K562 (cell line): ENCODE data around the gene ANKS4B. TPM values are rescaled to one million over a fixed set of nuclear protein-coding genes. Genes with fewer than 3 reads are reported as not detected.
A peak's percentile ranks its signal among the peaks of the same experiment; 100 is the strongest.

Experiments
- ARNT ChIP-seq, 2 experiments: fragments of 450-650 bp; IDR thresholded peaks; 2 replicates each; pipeline ENCODE4 v1.6.1; 2016; ENCODE audit warnings: mild to moderate bottlenecking in 1 of 2
- EP300 ChIP-seq: IDR thresholded peaks from 2 replicates; pipeline ENCODE4 v1.6.1; 2012; ENCODE audit warnings: low read length, improper control_type of control experiment
- FOXK1 ChIP-seq: sonication (generic); formaldehyde crosslinking; IDR thresholded peaks from 2 replicates; pipeline ENCODE4 v1.8.0; 2022; ENCODE audit warnings: missing genetic modification reagents, mild to moderate bottlenecking, borderline replicate concordance
- JUN ChIP-seq, 2 experiments: sonication (generic) in 1 of 2; formaldehyde crosslinking in 1 of 2; IDR thresholded peaks; 2 replicates each; pipeline versions ENCODE4 v1.6.1 to v1.8.0; 2012 to 2022; ENCODE audit warnings: borderline replicate concordance in 2 of 2, mild to moderate bottlenecking in 2 of 2, improper control_type of control experiment in 1 of 2, low read depth in 1 of 2, low read length in 1 of 2, missing genetic modification reagents in 1 of 2
- MXI1 ChIP-seq: IDR thresholded peaks from 2 replicates; pipeline ENCODE4 v1.6.1; 2011; ENCODE audit warnings: low read depth, mild to moderate bottlenecking, improper control_type of control experiment, low read length
- PCBP2 ChIP-seq: fragments of 200-400 bp; formaldehyde crosslinking; IDR thresholded peaks from 2 replicates; pipeline ENCODE4 v1.6.1; 2018; ENCODE audit warnings: low read length, low read depth, mild to moderate bottlenecking, moderate library complexity; ENCODE audit not compliant: poor library complexity, severe bottlenecking
- SMARCA4 ChIP-seq: fragments of 450-650 bp; IDR thresholded peaks from 2 replicates; pipeline ENCODE4 v1.6.1; 2016
- ZC3H8 ChIP-seq: fragments of 450-650 bp; IDR thresholded peaks from 2 replicates; pipeline ENCODE4 v1.6.1; 2017
- ZNF561 ChIP-seq: fragments of 450-650 bp; formaldehyde crosslinking; conservative IDR thresholded peaks from 2 replicates; pipeline ENCODE4 v1.4.0; 2020; ENCODE audit warnings: mild to moderate bottlenecking, moderate library complexity
- polyA plus RNA-seq, 8 experiments: library from polyadenylated mRNA; depleted of rRNA in 4 of 8; stranded (reverse) in 5 of 8; unstranded in 3 of 8; fragments of >200 nt; fragmentation: Nextera tagmentation in 2 of 8; fragmentation: Illumina TruSeq in 1 of 8; extraction: Ambion mirVana in 2 of 8; extraction: Trizol in 1 of 8; gene quantifications; 2 replicates each; pipeline versions ENCODE4 v1.2.1 to v1.2.3, GENCODE V29; 2011 to 2014; ENCODE audit warnings: inconsistent platforms in 1 of 8, missing spikeins in 1 of 8
- total RNA-seq, 7 experiments: library from RNA; depleted of rRNA in 6 of 7; stranded (reverse); fragments of >200 nt in 6 of 7; fragmentation: Illumina TruSeq in 2 of 7; extraction: Trizol in 2 of 7; gene quantifications; 2 replicates each; pipeline versions ENCODE4 v1.2.1 to v1.2.3, GENCODE V29; 2011 to 2021; ENCODE audit warnings: low replicate concordance in 1 of 7
- TF ChIP-seq, protein P1 (sequence below): IDR thresholded peaks from 2 replicates; pipeline ENCODE4 v1.6.1; 2016; ENCODE audit warnings: missing genetic modification characterization, missing compliant biosample characterization
- TF ChIP-seq, protein P2 (sequence below): sonication (generic); formaldehyde crosslinking; IDR thresholded peaks from 2 replicates; pipeline ENCODE4 v1.9.0; 2022; ENCODE audit warnings: mild to moderate bottlenecking, missing genetic modification reagents
- TF ChIP-seq, protein P3 (sequence below), 3 experiments: fragments of 200-800 bp in 1 of 3; fragments of 250-450 bp in 1 of 3; fragments of 450-650 bp in 1 of 3; sonication (Bioruptor Pico) in 1 of 3; sonication (Bioruptor generic) in 1 of 3; formaldehyde crosslinking in 1 of 3; IDR thresholded peaks; 2 replicates each; pipeline versions ENCODE4 v1.6.1 to v1.8.0; 2016 to 2022; ENCODE audit warnings: mild to moderate bottlenecking in 2 of 3, missing genetic modification characterization in 2 of 3, missing compliant biosample characterization in 1 of 3, moderate library complexity in 1 of 3
- TF ChIP-seq, protein P4 (sequence below): fragments of 450-650 bp; formaldehyde crosslinking; IDR thresholded peaks from 2 replicates; pipeline ENCODE4 v1.4.0; 2022; ENCODE audit warnings: missing genetic modification characterization
- TF ChIP-seq, protein P5 (sequence below): fragments of 450-650 bp; formaldehyde crosslinking; IDR thresholded peaks from 2 replicates; pipeline ENCODE4 v1.4.0; 2020; ENCODE audit warnings: mild to moderate bottlenecking
- TF ChIP-seq, protein P6 (sequence below): fragments of 150-350 bp; IDR thresholded peaks from 2 replicates; pipeline ENCODE4 v1.6.1; 2014; ENCODE audit warnings: low read depth, mild to moderate bottlenecking, low read length, borderline replicate concordance

Gene ANKS4B
- total and polyA plus RNA-seq, 9 of the 15 experiments (the other 6 are each of a cell fraction or from before 2014, with no cell fraction given) = not detected

DNA sequence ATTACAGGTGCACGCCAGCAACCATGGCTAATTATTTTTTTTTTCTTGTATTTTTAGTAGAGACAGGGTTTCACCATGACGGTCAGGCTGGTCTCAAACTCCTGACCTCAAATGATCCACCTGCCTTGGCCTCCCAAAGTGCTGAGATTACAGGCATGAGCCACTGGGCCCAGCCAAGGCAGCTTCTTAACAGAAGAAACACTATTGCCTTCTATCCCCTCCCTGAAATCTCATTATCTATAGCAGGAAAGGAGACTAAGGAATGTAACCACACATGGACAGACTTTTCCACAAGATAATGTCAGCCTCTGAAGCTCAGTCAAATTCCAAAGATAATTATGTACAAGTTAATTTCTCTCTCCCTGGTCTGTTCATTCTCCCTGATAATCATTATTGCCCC is 16.4 kb upstream of the ANKS4B start (continued):
- no peak for TF ChIP-seq ARNT (IDR thresholded peaks at IDR 0.05)
- TF ChIP-seq JUN (IDR thresholded peaks at IDR 0.05; ENCODE audit: borderline replicate concordance, low read depth, low read length) = no peak
- no peak for TF ChIP-seq JUN (CRISPR knock-in tag; IDR thresholded peaks at IDR 0.05; ENCODE audit: borderline replicate concordance)
- peak; percentile 48; the same call in 1 of the 2 replicates for TF ChIP-seq SMARCA4
- TF ChIP-seq, protein P1, sequence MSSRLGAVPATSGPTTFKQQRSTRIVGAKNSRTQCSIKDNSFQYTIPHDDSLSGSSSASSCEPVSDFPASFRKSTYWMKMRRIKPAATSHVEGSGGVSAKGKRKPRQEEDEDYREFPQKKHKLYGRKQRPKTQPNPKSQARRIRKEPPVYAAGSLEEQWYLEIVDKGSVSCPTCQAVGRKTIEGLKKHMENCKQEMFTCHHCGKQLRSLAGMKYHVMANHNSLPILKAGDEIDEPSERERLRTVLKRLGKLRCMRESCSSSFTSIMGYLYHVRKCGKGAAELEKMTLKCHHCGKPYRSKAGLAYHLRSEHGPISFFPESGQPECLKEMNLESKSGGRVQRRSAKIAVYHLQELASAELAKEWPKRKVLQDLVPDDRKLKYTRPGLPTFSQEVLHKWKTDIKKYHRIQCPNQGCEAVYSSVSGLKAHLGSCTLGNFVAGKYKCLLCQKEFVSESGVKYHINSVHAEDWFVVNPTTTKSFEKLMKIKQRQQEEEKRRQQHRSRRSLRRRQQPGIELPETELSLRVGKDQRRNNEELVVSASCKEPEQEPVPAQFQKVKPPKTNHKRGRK (tag) = no peak
- no peak for TF ChIP-seq ZNF561 (CRISPR knock-in tag)
- TF ChIP-seq, protein P2, sequence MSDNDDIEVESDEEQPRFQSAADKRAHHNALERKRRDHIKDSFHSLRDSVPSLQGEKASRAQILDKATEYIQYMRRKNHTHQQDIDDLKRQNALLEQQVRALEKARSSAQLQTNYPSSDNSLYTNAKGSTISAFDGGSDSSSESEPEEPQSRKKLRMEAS (CRISPR knock-in tag) = no peak
- TF ChIP-seq, protein P3, sequence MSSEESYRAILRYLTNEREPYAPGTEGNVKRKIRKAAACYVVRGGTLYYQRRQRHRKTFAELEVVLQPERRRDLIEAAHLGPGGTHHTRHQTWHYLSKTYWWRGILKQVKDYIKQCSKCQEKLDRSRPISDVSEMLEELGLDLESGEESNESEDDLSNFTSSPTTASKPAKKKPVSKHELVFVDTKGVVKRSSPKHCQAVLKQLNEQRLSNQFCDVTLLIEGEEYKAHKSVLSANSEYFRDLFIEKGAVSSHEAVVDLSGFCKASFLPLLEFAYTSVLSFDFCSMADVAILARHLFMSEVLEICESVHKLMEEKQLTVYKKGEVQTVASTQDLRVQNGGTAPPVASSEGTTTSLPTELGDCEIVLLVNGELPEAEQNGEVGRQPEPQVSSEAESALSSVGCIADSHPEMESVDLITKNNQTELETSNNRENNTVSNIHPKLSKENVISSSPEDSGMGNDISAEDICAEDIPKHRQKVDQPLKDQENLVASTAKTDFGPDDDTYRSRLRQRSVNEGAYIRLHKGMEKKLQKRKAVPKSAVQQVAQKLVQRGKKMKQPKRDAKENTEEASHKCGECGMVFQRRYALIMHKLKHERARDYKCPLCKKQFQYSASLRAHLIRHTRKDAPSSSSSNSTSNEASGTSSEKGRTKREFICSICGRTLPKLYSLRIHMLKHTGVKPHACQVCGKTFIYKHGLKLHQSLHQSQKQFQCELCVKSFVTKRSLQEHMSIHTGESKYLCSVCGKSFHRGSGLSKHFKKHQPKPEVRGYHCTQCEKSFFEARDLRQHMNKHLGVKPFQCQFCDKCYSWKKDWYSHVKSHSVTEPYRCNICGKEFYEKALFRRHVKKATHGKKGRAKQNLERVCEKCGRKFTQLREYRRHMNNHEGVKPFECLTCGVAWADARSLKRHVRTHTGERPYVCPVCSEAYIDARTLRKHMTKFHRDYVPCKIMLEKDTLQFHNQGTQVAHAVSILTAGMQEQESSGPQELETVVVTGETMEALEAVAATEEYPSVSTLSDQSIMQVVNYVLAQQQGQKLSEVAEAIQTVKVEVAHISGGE (CRISPR knock-in tag; IDR thresholded peaks at IDR 0.05) = no peak
- TF ChIP-seq FOXK1 (CRISPR knock-in tag) = no peak
- no peak for TF ChIP-seq ZC3H8
- TF ChIP-seq MXI1 = no peak
- peak; percentile 54; the same call in 1 of the 2 replicates for TF ChIP-seq EP300
- TF ChIP-seq, protein P4, sequence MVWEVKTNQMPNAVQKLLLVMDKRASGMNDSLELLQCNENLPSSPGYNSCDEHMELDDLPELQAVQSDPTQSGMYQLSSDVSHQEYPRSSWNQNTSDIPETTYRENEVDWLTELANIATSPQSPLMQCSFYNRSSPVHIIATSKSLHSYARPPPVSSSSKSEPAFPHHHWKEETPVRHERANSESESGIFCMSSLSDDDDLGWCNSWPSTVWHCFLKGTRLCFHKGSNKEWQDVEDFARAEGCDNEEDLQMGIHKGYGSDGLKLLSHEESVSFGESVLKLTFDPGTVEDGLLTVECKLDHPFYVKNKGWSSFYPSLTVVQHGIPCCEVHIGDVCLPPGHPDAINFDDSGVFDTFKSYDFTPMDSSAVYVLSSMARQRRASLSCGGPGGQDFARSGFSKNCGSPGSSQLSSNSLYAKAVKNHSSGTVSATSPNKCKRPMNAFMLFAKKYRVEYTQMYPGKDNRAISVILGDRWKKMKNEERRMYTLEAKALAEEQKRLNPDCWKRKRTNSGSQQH = no peak
- TF ChIP-seq, protein P5, sequence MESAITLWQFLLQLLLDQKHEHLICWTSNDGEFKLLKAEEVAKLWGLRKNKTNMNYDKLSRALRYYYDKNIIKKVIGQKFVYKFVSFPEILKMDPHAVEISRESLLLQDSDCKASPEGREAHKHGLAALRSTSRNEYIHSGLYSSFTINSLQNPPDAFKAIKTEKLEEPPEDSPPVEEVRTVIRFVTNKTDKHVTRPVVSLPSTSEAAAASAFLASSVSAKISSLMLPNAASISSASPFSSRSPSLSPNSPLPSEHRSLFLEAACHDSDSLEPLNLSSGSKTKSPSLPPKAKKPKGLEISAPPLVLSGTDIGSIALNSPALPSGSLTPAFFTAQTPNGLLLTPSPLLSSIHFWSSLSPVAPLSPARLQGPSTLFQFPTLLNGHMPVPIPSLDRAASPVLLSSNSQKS (CRISPR knock-in tag) = no peak
- TF ChIP-seq, protein P6, sequence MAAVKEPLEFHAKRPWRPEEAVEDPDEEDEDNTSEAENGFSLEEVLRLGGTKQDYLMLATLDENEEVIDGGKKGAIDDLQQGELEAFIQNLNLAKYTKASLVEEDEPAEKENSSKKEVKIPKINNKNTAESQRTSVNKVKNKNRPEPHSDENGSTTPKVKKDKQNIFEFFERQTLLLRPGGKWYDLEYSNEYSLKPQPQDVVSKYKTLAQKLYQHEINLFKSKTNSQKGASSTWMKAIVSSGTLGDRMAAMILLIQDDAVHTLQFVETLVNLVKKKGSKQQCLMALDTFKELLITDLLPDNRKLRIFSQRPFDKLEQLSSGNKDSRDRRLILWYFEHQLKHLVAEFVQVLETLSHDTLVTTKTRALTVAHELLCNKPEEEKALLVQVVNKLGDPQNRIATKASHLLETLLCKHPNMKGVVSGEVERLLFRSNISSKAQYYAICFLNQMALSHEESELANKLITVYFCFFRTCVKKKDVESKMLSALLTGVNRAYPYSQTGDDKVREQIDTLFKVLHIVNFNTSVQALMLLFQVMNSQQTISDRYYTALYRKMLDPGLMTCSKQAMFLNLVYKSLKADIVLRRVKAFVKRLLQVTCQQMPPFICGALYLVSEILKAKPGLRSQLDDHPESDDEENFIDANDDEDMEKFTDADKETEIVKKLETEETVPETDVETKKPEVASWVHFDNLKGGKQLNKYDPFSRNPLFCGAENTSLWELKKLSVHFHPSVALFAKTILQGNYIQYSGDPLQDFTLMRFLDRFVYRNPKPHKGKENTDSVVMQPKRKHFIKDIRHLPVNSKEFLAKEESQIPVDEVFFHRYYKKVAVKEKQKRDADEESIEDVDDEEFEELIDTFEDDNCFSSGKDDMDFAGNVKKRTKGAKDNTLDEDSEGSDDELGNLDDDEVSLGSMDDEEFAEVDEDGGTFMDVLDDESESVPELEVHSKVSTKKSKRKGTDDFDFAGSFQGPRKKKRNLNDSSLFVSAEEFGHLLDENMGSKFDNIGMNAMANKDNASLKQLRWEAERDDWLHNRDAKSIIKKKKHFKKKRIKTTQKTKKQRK = no peak
- no peak for TF ChIP-seq PCBP2
